NCI-H748 (cell line): ENCODE data around the gene CYP27A1.

ENCODE experiments used
- DNase-seq: peaks from one replicate; lab custom pipeline; 2025; ENCODE audit not compliant: unreplicated experiment; lab: John Stamatoyannopoulos, UW

CYP27A1 gene

GRCh38 chr2:218857371-218858137 is 75.6 kb downstream of the CYP27A1 start:
- DNase-seq, result no peak

GRCh38 chr2:218858138-218858445 is 76.1 kb downstream of the CYP27A1 start:
- DNase-seq, result no peak

- peak; percentile 30 for DNase-seq
Measured at GRCh38 chr2:218858671-218859555, 77.0 kb downstream of the CYP27A1 start.

- DNase-seq, result peak; percentile 41
Measured at GRCh38 chr2:218859556-218859987, 77.6 kb downstream of the CYP27A1 start, which contains the start of gene WNT6. Gene WNT6, plus strand, starts transcription at chr2:218859805. Its CDS starts 233 bp downstream, at chr2:218860038.

DNA sequence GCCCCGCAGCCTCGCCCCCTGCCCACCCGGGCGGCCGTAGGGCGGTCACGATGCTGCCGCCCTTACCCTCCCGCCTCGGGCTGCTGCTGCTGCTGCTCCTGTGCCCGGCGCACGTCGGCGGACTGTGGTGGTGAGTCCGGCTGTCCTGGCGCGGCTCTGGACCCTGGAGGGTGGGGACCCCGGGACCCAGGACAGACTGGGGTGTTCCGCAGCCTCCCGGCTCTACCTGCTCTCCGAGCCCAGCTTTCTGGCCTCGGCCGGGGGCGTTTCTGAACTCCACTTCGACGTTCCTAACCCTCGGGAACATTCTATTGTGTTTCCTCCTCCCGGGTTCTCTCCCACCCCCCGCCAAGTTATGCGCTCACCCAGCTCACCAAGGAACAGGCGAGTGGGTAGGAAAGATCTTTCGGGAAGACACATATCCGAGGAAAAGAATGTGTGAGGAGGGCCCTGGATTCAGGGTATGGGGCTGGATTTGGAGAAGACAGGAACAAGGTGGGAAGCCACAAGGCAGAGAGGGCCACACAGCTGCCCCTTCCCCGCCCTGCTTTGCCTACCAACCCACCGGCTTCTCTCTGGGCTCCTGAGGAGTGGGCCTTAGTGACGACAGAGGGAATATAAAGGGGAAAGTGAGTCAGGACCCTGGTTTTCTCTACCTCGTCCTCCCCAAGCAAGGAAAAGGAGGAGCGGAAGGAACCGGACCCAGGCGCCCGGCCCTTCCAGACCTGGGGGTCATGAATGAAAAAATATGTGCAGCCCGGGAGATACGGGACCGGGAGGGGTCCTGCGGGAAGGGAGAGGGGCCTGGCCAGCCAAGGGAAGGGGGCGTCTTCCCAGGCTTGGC is 78.3 kb downstream of the CYP27A1 start:
- peak; percentile 30 for DNase-seq

- DNase-seq, result peak; percentile 94
Measured at GRCh38 chr2:218860950-218861381, 79.0 kb downstream of the CYP27A1 start.

GRCh38 chr2:218861645-218862318 is 79.8 kb downstream of the CYP27A1 start:
- DNase-seq, result no peak

GRCh38 chr2:218863021-218863520 is 81.1 kb downstream of the CYP27A1 start:
- DNase-seq, result no peak
